NCI-H1417 treated with DMSO at 0.1 percent for 48 hours (cell line): ENCODE results near the gene HEPACAM.

Experiments used
- DNase-seq: peaks from one replicate; lab custom pipeline; 2025; lab: John Stamatoyannopoulos, UW

The HEPACAM gene

DNA sequence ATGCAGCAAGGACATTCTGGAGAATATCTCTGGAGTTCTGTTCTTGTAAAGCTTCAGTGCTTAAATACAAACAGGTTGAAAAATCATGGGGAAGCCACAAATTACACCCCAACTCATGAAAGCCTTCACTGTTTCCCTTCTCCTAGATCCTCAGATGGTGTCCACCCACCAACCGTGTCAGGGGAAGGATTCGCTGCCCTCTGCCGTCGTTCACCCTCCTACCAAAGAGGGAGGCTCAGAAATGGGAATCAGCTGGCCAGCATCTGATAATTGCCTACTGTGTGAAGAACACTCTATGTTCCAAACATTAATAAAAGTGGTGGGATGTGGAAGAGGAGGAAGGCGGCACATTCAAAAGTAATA is 7.4 kb upstream of the HEPACAM start:
- no peak for DNase-seq

- DNase-seq: no peak
These were observed 6.8 kb upstream of the HEPACAM start for GRCh38 chr11:124942466-124943253.

DNA sequence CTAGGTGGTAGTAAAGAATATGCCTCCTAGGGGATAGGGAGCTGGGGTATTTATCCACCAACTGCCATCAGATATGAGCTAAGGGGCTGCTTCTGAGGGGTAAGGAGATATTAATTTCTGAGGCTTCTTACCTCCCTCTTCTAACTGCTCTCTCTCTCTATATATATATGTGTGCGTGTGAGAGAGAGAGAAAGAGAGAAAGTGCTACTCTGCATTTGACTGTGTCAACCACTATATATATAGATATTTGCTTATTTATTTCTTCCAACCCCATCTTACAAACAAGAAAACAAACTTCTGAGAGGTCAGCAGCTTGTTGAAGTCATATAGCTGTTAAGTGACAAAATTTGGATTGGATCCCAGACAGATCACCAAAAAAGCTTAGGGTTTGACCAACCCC is 5.9 kb upstream of the HEPACAM start:
- no peak for DNase-seq

DNA sequence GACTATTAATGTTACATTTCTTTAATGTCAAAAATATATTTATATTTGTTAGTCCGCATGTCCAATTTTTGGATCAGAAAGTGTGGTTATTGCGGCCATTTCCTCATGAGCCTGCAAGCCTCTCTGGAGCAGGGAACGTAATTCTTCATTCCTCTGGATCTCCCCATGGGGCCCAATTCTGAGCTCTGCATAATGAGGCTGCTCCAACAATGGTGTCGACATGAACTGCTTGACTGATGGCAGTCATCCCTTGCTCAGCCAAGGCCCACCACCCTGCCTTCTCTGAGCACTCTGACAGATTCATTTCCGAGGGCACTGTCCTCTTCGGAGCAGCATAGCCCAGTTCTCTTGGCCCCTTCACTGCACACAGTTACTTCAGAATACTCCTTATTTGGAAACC is 3.1 kb upstream of the HEPACAM start:
- DNase-seq: no peak

DNA sequence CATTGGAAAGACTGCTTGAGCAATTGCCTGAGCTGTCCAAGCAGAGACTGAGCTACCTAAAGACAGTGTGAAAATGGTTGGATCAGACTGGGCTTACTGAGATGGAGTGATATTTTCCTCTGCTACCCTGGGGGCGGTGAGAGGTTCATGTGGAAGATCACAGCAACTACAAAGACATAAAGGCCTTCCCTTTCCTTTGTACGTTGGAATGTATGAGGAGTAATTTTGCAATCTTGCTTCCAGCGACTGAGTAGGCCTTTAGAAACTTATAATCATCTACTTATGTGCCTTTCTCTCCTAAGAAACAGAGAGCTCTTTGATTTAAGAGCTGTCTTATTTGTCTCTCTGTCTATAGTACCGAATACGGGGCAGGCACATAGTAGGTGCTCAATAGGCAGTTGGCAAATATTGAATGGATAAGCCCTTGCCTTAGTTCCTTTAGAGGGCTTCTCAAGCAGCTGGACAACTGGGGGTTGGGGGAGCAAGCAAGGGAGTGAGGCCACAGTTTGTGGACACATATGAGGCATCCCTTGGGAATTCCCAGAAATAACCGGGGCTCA is 2.4 kb upstream of the HEPACAM start:
- DNase-seq: no peak

GRCh38 chr11:124937336-124937935 is 1.6 kb upstream of the HEPACAM start:
- DNase-seq: no peak

- no peak for DNase-seq
These were observed 842 bp downstream of the HEPACAM start for GRCh38 chr11:124934862-124935547.

DNA sequence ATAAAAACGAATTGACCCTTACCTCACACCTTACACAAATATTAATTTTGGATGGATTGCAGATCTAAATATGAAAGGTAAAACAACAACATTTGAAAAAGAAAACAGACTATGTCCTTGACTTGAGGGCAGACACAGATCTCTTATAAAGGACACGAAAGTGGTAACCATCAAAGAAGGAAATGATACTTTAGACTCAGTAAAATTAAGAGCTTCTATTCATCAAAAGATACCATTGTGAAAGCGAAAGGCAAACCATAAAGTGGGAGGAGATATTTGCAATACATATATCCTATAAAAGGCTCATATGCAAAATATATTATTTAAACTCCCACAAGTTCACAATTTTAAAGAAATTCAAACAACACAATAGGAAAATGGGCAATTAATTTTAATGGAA is 5.0 kb downstream of the HEPACAM start:
- no peak for DNase-seq

DNA sequence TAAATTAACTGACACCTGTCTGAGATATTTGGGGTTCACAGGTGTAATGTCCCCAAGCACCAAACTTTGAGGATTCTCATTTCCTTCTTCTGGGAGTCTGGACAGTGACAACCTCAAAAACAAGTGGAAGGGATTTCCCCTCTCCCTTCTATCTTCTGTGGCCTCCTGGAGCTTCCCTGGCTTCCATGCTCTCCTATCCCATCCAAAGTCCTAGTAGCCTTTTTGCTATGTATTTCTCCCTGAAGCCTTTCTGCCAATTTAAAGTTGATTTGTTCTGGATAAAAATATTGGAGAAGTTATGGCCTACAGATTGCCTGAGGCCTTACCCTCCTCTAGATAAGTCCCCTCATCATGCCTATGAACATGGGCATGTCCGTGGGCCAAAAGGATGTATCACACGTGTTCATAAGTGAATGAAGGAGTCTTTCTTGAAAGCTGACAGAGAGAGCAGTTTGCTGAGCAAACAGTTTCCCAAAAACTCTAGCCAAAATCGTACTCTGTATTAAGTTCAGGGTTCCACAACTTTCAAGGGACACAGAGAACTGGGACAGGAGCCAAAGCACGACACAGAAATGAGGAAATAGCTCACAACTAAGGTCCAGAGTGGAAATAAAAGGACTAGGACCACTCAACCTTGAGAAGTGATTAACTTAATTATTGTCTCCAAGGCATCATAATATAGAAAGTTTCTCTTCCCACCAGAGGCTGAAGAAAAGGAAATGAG is 6.7 kb downstream of the HEPACAM start:
- no peak for DNase-seq

- no peak for DNase-seq
These were observed 12.6 kb downstream of the HEPACAM start for GRCh38 chr11:124923296-124923695.

GRCh38 chr11:124922831-124923230 is 13.0 kb downstream of the HEPACAM start:
- DNase-seq: no peak

GRCh38 chr11:124920870-124921609 is 14.8 kb downstream of the HEPACAM start:
- DNase-seq: peak; percentile 80

DNA sequence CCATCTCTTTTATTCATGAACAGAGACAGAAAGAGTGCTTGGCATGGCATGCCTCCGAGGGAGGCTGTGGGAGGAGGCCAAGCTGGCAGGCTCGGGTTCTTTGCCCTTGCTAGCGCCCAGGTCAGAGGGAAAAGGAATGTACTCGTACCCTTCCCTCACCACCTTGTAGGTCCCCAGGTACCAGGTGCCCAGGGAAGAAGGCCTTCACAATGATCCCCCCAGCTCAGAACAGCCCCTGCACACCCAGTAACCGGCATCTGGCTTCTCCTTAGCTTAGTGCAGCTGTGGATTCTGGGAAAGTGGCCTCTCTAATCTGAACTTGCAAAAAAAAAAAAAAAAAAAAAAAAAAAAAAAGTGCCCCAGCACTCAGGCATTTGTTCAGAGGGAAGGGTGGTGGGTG is 15.5 kb downstream of the HEPACAM start:
- no peak for DNase-seq

DNA sequence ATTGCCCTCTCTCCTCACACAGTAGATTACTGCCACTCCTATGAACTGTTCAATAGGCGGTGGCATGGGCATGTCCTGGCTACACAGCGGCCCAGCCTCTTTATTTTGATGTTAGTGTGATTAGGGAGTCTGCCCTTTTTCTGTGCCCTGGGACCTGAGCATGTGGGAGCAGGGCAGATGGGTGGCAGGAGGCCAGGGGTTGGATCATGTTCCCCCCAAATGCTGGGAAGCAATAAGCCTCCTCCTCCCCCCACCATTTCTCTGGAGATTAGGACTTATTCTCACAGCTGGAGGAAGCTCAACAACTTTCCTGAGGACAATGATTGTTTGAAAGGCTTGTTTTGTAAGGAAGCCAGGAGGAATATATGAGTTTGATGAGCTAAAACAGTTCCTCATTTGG is 15.9 kb downstream of the HEPACAM start:
- DNase-seq: no peak

DNA sequence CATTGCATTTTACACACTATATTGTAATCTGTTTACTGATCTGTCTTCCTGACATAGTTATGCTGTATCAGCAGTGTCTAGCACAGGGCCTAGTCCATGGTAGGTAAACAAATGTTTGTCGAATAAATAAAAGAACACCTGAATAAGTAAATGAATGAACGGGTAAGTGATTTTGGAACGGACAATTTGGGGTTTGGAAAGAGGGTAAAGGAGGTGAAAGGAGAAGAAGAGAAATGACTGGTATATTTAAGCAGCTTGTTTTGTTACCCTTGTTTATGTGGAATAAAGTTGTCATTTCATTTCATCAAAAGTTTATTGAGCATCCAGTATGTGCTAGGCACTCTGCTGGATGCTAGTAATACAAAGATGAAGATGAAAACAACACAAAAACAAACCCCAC is 16.9 kb downstream of the HEPACAM start, which contains the start of gene HEPN1:
HEPN1 (plus strand) TSS at position 301 of the 400 bp plus-strand sequence.
- no peak for DNase-seq

DNA sequence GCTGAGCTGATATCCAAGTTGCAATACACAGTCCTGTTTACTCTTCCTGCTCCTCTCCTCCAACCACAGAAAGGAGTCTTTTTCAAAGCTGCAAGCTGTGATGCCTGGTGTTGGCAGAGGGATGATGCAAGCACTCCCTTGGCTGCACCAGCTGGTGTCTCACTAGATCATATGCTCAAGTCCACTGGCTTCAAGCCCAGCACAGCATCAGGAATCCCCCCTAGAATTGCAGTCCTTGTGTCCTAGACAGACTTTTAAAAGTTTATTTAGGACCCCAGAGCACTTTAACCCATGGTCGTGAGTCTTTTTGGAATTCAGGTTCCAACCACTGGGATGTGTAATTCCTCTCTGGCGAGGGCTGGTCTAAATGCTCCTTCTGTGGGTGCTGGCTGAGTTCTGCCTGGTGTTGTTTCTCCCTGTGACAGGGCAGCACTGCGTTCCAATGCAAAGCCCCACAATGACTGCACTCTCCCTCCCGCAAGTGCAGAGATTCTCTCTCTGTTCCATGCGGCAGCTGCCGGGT is 18.7 kb downstream of the HEPACAM start:
- DNase-seq: no peak

- no peak for DNase-seq
These were observed 19.5 kb downstream of the HEPACAM start for GRCh38 chr11:124916370-124916710.

DNA sequence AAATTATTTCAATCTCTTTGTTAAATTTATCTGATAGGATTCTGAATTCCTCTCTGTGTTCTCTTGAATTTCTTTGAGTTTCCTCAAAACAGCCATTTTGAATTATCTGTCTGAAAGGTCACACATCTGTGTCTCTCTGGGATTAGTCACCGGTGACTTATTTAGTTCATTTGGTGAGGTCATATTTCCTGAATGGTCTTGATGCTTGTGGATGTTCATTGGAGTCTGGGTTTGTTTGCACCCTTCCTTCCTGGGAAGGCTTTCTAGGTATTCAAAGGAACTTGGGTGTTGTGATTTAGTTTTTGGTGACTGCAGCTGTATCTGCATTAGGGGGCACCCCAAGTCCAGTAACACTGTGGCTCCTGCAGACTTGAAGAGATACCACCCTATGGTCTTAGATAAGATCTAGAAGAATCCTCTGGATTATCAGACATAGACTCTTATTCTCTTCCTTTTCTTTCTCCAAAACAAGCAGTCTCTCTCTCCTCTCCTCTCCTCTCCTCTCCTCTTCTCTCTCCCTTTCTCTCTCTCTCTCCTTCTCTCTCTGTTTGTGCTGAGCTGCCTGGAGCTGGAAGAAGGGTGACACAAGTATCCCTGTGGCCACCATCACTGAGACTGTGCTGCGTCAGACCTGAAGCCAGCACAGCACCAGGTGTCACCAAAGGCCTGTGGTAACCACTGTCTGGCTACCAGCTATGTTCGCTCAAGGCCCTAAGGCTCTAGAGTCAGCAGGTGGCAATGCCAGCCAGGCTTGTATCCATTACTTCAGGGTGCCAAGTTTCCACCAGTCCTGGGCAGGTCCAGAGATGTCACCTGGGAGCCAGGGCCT is 20.1 kb downstream of the HEPACAM start:
- no peak for DNase-seq

DNA sequence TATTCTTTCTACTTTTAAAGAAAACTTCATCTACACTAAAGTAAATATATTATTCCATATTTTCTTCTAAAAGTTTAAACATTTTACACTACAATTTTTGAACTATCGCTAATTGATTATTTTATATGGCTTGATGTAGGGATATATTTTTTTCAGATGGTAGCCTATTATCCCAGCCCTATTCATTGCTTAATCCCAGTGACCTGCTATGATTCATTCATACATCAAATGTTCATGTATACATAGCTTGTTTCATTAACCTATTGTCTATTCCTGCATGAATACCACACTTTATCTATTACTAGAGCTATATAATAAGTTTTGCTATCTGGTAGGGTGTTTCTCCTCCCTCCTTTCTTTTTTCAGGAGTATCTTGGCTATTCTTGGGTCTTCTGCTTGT is 33.2 kb downstream of the HEPACAM start:
- DNase-seq: no peak

DNA sequence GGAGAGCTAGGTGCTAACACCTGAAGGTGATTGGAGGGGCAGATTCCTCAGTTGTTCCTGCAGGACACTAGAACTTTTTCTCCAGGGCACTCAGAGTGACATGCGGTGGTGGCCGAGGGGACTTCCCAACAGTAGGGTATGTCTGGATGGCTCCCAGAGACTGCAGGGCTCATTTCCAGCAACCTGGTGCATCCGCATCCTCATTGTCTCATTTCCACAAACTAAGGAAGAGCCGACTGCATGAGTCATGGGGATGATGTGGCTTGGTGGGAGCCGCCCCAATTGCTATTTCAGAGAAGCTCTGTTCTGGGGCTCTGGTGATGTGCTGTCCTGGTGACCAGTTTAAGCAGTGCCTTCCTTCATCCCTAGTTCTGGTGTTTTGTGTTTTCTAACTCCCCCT is 35.4 kb downstream of the HEPACAM start:
- DNase-seq: no peak
